ENCODE results near the gene IFT122.
"Not testable (repeated sequence)": the region's sequence is repeated elsewhere in the genome, so short reads cannot be mapped to it uniquely, and the experiment has no call there.

IFT122 gene

DNA sequence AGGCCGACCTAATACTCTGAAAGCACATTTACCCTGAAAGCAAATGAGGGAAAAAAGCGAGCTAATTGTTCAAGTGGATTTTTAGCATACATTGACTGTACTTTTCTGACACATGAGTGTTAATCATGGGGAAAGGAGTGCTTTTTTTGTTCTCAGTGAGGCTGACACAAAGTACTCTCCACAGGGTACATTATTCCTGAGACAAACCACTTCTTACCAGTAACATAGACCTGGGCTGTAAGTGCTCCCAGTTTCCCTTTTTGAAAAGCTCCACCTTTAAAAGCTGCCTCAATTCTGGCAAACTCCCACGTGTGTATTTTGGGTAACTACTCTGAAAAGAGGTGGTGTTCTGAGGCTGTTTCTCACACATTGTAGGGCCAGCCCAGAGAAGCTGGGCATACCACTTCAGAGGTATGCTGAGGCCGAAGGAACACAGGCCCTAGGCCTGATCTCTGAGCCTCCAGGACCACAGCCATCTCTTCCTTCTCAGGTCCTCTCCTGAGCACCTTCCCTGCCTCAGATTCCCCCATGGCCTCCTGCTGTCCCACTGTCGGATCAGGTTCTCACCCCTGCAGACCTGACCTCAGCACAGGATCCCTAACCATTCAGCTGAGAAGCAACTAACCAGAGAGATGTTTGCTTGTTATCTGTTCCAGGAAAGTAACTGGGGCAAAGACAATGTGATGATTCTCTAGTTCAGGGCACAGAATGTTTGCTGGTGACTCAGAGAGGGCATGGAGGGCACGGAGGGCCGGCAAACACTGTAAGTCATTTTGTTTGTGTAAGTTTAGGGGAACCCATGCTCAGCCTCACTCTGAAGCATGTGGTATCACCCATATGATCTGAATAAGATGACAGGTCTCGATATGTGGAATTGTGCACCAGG lies 58.8 kb downstream of the IFT122 start:
- not testable (repeated sequence) for DNase-seq

- not testable (repeated sequence) for DNase-seq
Measured at GRCh38 chr3:129499604-129500333, 59.7 kb downstream of the IFT122 start.

- no peak for DNase-seq
Measured at GRCh38 chr3:129500334-129500658, 60.3 kb downstream of the IFT122 start.

DNA sequence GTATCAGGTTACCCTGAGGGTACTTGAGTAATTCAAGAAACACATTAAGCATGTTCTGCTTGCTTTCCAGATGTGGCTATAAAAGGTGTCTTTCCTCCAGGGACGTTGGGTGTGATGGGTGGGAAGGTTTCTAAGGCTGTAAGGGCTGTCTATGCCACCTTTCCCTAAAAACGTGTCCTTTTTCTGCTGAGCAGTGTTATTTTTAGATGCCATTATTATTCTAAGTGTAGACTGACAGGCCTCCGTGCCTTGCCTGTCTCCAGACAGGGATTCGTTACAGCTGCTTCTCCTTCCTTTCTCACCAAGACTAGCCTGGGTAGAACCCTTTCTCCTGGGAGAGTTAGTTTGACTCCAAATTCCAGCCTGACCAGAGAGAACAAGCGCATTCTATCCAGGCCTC lies 61.6 kb downstream of the IFT122 start:
- DNase-seq, result no peak

DNA sequence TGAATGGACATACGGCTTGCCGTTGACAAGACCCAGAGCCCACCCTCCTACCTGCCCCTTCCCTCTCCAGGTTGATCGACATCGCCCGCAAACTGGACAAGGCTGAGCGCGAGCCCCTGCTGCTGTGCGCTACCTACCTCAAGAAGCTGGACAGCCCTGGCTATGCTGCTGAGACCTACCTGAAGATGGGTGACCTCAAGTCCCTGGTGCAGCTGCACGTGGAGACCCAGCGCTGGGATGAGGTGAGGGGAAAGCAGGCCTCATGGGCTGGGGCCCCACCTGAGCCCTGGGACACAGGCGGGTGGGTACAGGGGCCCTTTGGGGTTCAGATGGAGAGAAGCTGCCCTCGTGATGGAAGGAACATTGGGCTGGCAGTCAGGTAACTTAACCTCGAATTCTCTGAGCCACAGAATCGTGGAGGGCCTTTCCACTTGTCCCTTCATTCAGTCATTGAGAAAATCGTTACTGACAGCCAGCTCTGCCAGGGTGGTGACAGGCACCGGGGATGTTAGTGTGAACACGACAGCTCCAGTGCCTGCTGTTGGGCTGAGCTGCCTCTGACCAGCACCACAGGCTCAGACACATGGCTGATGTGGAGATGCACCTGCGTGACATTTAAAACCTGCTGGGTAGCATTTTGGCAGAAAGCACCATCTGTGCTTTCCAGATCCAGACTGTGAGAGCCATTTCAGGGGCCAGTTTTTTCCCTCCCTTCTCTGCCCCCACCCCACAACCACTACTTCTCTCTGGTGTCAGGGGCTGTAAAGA lies 62.8 kb downstream of the IFT122 start:
- peak; percentile 52 for DNase-seq

DNA sequence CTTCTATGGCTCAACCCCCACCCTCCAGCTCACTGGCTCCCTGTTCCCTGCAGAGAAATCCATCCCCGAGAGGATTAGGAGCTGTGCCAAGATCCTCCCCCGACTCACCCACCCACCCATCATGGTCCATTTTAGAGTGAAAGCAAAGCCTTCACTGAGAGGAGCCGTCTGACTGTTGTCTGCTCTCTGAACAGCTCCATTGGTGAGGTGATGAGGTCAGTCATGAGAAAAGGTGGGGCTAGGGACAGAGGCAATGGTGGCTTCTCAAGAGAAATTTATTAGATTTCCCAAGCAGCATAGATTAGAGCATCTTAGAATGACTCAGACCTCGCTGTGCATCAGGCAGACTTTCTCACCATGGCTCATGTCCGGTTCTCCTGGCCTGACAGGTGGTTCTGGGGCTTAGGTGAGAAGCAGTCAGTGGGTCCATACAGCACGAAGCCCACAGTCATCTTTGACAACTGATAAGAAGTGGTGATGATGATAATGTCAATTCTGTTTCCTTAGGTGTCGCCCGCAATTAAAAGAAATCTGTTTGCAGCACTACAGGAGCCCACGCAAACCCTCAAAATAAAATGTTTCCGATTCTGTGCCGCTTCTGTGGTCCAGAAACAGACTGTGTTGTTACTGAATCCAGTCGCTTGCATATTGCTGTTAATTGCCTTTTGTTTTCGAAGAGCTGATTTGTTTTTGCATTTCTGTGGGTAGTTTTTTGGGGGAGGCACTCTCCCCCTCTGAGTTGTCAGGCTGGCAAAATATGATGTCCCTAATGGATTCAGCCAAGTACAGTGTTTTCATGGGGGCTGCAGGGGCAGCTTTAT lies 63.7 kb downstream of the IFT122 start:
- DNase-seq, result no peak

DNA sequence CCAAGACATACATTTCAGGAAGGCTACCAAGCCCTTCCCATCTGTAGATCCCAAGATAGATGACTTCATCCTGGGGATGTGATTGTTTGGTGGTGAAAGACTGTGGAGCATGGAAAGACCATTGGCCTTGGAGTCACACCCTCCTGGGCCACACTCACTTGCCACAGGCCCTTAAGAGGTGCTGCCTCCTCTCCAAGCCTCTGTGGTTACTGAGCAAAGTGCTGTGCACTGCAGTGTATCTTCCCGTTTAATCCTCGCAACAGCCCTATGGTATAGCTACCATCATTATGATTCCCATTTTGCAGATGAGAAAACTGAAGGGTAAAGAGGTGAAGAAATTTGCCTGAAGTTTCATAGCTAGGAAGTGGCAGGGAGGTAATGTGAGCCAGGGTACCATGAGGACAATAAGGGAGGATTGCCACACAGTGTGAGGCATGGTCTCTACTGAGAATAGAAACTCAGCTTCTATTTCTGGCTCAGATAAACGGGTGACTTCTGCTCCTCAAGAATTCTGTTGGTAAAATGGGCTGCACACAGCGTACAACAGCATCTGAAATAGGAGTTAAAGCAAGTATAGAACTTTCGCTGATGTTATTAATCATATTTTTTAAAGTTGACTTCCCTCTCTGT lies 64.6 kb downstream of the IFT122 start:
- no peak for DNase-seq

- no peak for DNase-seq
Measured at GRCh38 chr3:129505341-129505740, 65.3 kb downstream of the IFT122 start.

DNA sequence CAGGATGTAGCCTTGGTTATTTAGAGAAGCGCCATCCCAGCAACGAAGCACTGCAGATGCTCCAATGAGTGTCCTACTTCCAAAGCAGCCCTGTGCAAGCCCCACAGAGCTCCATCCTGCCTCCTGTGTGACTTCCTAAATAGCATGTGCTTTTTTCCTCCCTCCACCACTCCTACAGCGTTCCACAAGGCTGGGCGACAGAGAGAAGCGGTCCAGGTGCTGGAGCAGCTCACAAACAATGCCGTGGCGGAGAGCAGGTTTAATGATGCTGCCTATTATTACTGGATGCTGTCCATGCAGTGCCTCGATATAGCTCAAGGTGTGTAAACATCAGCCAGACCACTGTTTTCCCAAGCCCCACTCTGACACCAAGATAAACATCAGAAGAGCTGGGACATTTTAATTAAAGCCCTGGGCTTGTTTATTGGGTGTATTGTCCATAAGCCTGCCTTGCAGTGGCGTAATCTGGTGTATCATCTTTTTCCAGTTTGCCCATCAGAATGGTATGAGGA lies 66.3 kb downstream of the IFT122 start:
- peak; percentile 75 for DNase-seq

DNA sequence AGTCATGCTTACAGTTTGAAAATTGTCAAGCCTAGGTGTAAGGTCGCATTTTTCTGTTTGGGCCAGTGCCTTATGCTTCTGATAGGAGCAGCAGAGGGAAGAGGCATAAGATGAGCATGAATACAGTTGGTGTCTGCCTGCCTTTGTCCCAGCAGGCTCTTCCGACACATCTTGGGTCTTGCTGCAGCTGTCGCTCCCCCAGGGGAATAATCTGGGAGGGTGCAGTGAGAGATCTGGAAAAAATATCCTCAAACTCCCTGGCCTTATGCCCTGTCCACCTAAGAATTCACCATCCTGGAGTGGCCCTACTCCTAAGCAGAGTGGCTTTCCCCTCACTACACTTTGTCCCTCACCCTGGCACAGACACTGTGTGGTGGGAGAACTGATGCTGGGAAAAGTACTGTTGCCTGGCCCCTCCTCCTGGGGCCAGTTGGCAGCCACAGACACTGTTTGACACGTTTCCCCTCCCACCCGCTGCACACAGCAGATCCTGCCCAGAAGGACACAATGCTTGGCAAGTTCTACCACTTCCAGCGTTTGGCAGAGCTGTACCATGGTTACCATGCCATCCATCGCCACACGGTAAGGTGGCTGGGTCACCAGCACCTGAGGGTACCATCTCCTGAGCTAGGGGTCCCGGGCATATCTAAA lies 67.3 kb downstream of the IFT122 start:
- no peak for DNase-seq

GRCh38 chr3:129512595-129512994 lies 72.6 kb downstream of the IFT122 start:
- DNase-seq, result no peak

DNA sequence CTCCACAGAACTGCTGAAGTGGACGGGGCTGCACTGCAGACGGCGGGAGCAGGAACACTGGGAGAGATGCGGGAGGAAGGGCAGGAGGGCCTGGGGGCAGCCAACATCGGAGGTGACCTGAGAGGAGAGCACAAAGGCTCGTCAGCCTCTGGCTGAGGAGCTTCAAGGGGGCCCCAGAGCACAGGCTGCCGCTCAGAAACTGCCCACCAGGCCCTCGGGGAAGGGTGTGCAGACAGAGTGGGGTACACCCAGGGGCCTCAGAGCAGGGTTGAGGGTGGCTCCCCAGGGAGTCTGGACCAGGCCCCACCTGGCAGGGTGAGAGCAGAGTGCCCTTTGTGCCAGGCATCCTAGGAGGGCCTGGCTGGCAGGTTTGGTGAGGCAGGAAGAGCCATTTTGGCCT lies 73.7 kb downstream of the IFT122 start:
- DNase-seq, result no peak

DNA sequence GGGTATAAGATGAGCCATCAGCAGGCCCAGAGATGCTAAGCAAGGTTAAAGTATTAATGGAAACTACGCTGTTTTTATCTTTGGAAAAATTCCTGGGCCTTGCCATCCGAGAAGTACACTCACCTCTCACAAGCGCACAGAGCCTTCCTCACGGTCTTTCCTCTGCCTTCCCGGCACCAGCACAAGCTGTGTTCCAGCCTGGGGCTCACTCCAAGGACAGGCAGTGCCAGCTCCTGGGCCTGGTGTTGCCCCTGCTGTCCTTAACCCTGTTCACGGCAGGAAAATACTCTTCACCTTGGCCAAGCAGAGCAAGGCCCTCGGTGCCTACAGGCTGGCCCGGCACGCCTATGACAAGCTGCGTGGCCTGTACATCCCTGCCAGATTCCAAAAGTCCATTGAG lies 74.1 kb downstream of the IFT122 start:
- DNase-seq, result no peak

GRCh38 chr3:129514563-129514962 lies 74.5 kb downstream of the IFT122 start:
- DNase-seq, result no peak

DNA sequence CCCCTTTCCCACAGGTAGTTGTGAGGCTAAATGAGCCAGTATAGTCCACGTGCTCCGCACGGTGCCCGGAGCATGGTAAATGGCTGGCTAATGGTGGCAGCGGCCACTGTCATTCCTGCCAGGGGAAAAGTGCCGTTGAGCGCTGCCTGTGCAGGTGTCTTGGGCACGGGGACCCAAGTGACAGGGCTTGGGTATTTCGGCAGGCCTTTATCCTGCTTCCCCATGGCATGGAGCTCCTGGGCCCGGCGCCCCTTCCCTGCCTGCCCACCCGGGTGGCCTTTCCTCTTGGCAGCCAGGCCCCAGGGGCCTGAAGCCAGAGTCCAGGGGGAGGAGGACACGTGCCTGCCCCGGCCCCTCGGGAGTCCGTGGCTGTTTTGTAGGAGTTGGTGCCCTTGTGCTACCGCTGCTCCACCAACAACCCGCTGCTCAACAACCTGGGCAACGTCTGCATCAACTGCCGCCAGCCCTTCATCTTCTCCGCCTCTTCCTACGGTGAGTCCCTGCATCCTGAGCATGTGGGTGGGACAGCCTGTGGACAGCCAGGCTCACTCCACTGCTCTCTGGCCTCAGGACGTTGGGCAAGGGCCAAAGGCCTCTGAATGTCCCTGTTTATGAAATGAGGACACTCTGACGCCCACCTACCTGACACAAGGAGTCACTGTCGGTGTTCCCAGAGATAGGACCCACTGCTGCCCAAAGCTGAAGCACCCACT lies 75.2 kb downstream of the IFT122 start:
- DNase-seq, result not testable (repeated sequence)

- DNase-seq, result not testable (repeated sequence)
Measured at GRCh38 chr3:129515821-129516432, 75.9 kb downstream of the IFT122 start.

DNA sequence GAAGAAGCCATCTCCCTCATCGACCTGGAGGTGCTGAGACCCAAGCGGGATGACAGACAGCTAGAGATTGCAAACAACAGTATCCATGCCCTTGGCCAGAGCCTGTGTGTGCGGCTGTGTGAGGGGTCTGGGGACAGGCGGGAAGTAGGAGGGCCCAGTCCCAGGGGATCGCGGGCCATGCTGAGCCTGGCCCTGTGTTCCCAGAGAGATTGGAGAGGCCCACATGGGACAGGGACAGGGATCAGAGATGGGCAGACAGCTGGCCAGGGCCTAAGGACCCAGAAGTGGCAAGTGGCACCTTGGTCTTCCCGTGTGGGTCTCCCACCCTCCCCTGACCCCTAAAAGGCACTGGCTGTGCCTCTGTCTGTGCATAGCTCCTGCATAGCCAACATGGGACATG lies 77.5 kb downstream of the IFT122 start:
- no peak for DNase-seq

DNA sequence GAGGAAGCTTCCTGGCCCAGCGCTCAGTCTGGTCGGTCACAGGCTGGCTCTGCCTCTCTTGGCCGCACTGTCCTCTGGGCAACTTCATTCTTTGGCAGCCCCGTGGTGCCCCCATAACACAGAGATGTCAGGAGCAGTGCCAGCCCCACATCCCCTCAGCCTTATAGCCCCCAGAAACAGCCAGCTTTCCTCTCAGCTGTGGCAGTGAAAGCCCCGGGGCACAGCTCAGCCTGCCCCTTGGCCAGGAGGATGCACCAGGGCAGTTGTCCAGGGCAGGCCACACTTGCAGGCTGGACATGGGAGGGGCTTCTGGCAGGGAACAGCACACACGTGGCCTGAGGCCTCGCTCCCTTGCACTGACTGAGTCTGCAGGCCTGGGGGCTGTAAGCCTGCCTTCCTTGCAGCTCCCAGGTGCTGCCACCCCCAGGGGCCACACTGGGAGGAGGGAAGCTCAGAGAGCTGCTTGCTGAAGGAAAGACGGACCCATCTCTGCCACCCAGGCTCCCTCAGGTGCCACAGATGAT lies 78.1 kb downstream of the IFT122 start:
- no peak for DNase-seq

DNA sequence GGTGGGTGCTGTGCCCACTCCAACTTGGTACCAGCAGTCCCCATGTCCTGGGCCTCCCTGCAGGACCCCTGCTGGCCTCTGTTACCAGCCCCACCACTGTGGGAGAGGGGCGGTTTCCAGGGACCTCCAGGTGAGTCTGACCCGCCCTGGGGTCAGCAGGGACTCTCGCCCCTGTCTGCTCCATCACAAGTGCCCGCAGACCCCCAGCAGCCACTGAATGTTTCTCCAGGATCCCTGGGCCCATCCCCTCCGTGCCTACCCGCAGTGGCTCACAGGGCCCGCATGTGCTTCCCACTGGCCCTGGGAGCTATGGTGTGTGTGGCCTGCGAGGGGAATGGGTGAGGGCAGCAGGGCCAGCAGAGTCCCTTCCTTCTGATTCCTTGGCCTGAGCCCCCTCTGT lies 78.6 kb downstream of the IFT122 start:
- no peak for DNase-seq

DNA sequence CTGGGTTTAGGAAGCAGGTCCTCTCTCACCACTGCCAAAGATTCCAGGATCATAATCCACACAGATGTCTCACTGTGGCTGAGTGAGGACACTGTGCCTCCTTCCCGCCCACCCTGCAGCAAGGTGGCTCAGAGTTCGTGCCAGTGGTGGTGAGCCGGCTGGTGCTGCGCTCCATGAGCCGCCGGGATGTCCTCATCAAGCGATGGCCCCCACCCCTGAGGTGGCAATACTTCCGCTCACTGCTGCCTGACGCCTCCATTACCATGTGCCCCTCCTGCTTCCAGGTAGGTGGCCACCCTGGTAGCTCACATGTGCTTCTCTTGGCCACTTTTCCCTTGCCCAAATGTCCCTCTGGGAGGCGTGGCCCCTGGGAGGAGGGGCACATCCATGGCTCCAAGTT lies 79.4 kb downstream of the IFT122 start:
- no peak for DNase-seq
